ENCODE measurements around the gene MED25. TPM values are rescaled to one million over a fixed set of nuclear protein-coding genes. Genes with fewer than 3 reads are reported as not detected.

Gene MED25
- total and polyA plus RNA-seq, 12 donors, result 39.5 to 149 (median 54.9) TPM

DNA sequence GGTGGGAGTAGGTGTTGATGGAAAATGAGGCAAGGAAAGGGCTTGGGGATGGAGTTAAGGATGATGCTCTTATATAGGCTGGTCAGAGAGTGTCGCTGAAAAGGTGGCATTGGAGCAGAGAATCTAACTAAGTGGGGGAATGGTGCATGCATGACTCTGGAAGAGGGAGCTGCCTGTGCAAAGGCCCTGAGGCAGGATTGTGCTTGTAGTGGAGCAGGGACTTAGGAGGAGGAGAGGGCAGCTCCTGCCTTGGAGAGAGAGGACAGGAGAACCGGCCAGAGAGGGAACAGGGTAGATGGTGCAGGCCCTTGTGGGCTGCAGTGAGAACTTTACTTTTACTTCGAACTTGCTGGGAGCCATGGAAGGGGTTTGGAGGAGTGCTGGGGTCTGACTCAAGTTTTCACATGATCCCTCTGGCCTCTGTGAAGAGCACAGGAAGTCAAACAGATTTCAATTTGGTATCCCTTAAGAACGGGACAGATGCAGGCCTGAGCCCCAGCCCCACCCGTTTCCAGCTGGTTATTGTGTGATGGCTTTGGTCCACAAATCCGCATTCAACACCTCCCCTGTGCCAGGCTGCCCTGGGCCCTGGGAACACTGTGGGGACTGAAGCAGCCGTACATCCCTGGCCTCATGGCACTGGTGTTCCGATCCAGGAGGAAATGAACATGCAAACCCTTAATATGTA, 44.3 kb upstream of the MED25 start:
- H3K27ac ChIP-seq, result peak overlapping the region in 1 of 10 donors; percentile 33
- intact Hi-C loops (cut with DNase I), result no loop called here
- peaks cover 0 to 52% (median 0%) of the 10 kb centered on the region in 9 donors for H3K36me3 ChIP-seq
- no peaks in the 10 kb centered on the region for H3K9me3 ChIP-seq
- H3K4me3 ChIP-seq, result no peak overlapping the region
- TF ChIP-seq, protein P1, sequence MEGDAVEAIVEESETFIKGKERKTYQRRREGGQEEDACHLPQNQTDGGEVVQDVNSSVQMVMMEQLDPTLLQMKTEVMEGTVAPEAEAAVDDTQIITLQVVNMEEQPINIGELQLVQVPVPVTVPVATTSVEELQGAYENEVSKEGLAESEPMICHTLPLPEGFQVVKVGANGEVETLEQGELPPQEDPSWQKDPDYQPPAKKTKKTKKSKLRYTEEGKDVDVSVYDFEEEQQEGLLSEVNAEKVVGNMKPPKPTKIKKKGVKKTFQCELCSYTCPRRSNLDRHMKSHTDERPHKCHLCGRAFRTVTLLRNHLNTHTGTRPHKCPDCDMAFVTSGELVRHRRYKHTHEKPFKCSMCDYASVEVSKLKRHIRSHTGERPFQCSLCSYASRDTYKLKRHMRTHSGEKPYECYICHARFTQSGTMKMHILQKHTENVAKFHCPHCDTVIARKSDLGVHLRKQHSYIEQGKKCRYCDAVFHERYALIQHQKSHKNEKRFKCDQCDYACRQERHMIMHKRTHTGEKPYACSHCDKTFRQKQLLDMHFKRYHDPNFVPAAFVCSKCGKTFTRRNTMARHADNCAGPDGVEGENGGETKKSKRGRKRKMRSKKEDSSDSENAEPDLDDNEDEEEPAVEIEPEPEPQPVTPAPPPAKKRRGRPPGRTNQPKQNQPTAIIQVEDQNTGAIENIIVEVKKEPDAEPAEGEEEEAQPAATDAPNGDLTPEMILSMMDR (IDR thresholded peaks at IDR 0.05), result no peak
- H3K4me1 ChIP-seq, result peaks cover 0 to 28% (median 10%) of the 10 kb centered on the region in 9 donors
- ATAC-seq, result peak in 1 of 8 donors; percentile 41
- DNase-seq, result no peak
- no peaks in the 10 kb centered on the region for H3K27me3 ChIP-seq
- WGBS, 2 donors, result 63 to 71% methylated on average over 8 of the region's 8 CpGs

DNA sequence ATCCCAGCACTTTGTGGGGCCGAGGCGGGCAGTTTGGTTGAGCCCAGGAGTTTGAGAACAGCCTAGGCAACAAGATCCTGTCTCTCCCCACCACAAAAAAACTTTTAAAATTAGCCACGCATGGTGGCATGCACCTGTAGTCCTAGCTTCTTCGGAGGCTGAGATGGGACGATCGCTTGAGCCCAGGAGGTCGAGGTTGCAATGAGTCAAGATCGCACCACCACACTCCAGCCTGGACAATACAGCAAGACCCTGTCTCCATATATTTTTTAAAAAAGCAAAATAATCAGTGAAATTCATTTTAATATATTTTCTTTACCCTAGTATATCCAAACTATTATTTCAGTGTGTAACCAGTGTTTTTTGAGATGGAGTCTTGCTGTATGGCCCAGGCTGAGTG, 43.1 kb upstream of the MED25 start:
- no peak overlapping the region for H3K27ac ChIP-seq
- H3K4me1 ChIP-seq, result peaks cover 0 to 25% (median 4%) of the 10 kb centered on the region in 9 donors
- intact Hi-C loops (cut with DNase I), result no loop called here
- DNase-seq (no peak), ATAC-seq (no peak)
- H3K9me3 ChIP-seq, result no peaks in the 10 kb centered on the region
- H3K4me3 ChIP-seq, result no peak overlapping the region
- WGBS, 2 donors, result 96 to 98% methylated on average over 8 of the region's 8 CpGs
- H3K36me3 ChIP-seq, result peaks cover 0 to 58% (median 0%) of the 10 kb centered on the region in 9 donors
- TF ChIP-seq, protein P1 (IDR thresholded peaks at IDR 0.05), result no peak
- H3K27me3 ChIP-seq, result no peaks in the 10 kb centered on the region

DNA sequence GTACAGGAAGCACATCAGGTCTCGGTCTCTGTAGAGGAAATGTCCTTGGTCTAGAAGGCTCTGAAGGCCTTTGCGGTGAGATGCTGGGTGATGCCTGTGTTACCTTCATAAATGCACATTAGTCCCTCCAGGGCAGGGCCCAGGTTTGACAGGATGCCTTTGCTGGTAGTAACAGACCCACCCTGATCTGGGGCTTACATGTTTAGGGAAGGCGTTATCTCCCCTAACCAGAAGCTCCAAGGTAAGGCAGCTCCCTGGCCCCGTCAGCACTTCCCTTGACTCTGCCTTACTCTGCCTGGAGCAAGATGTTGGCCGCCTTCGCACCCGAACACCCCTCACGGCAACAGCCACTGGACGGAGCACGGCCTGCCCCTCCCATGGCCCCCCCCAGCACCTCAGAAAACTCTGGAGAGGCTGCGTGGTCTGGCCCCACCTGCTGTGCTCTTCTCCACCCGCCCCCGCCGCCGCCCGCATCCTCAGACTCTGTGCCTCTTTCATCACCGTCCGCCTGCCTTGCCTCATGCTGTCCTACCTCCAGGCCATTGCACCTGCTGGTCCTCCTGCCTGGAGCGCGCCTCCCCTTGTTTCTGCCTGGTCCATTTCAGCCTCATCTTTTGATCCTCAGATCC, 42.2 kb upstream of the MED25 start:
- intact Hi-C loops (cut with DNase I), result no loop called here
- TF ChIP-seq, protein P1 (IDR thresholded peaks at IDR 0.05), result no peak
- WGBS, 2 donors, result 94 to 95% methylated on average over 20 of the region's 20 CpGs
- Histone ChIP-seq H3K4me1 (peaks cover 0 to 27% (median 4%) of the 10 kb centered on the region in 9 donors), H3K27ac (no peak overlapping the region), H3K27me3 (no peaks in the 10 kb centered on the region), H3K36me3 (peaks cover 0 to 63% (median 0%) of the 10 kb centered on the region in 9 donors), H3K4me3 (no peak overlapping the region), H3K9me3 (no peaks in the 10 kb centered on the region)
- ATAC-seq (peak in 1 of 8 donors; percentile 31), DNase-seq (no peak)

DNA sequence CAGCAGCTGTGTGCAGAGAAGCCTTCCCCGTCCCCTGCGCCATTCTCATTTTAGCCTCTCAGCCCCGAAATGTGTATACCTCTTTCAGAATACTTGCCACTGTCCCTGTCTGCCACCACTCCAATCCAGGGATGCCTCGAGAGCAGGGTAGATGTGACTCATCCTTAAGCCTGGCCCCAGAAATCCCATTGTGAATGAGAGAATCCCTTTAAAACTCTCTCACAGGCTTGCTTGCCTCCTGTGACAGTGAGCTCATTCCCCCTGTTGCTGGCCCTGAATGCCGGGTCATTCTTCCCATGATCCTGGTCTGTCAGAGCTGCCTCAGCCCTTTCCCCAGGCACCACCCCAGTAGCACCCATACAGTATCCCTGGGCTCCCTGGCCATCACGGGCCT, 41.7 kb upstream of the MED25 start:
- intact Hi-C loops (cut with DNase I), result no loop called here
- WGBS, 2 donors, result 90 to 95% methylated on average over 6 of the region's 6 CpGs
- H3K27me3 ChIP-seq, result no peaks in the 10 kb centered on the region

More for the DNA sequence above, 41.7 kb upstream of the MED25 start:
- Histone ChIP-seq H3K27ac (no peak overlapping the region), H3K36me3 (peaks cover 0 to 58% (median 0%) of the 10 kb centered on the region in 9 donors), H3K9me3 (no peaks in the 10 kb centered on the region), H3K4me3 (no peak overlapping the region), H3K4me1 (peaks cover 0 to 32% (median 4%) of the 10 kb centered on the region in 9 donors)
- DNase-seq (no peak), ATAC-seq (no peak)
- TF ChIP-seq, protein P1 (IDR thresholded peaks at IDR 0.05), result no peak

Data from heart right ventricle (tissue), 16 donors.